ENCODE data around the gene ME3.

Gene ME3

DNA sequence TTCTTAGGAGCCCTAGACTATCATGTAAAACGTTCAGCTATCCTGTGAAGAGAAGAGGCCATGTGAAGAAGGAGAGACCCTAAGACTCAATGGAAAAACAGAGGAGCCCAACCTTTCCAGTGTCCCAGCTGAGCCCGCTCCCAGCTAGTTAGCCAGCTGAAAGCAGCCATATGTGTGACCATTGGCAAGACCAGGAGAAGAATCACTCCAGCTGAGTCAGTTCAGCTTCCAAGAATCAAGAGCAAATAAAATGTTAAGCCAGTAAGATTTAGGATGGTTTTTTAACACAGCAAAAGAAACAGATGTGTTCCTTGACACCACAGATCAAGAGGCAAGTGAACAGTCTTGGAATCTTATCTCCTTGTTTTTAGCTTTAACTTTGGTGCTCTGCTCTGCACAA is 189.7 kb downstream of the ME3 start:
- DNase-seq, result no peak

DNA sequence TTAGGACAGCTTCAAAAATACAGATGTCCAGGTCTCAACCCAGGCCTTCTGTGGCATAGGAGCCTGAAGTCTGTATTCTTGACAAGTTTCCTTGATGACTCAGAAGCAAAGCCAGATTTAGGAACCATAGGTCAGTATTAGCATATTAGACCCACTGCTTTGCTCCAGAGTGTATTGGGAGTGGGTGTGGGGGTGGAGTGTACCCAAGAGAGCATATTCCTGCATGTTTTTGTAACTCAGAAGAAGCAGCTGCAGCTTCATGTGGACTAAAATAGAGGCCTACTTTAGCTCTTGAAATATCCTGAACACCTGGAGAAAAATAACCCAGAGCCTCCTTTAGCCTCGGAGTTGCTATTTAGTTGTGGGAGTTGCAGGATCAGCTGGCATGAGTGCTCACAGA is 191.0 kb downstream of the ME3 start:
- DNase-seq, result no peak

GRCh38 chr11:86478348-86478747 is 194.1 kb downstream of the ME3 start:
- no peak for DNase-seq

GRCh38 chr11:86477495-86478155 is 194.8 kb downstream of the ME3 start:
- no peak for DNase-seq

DNA sequence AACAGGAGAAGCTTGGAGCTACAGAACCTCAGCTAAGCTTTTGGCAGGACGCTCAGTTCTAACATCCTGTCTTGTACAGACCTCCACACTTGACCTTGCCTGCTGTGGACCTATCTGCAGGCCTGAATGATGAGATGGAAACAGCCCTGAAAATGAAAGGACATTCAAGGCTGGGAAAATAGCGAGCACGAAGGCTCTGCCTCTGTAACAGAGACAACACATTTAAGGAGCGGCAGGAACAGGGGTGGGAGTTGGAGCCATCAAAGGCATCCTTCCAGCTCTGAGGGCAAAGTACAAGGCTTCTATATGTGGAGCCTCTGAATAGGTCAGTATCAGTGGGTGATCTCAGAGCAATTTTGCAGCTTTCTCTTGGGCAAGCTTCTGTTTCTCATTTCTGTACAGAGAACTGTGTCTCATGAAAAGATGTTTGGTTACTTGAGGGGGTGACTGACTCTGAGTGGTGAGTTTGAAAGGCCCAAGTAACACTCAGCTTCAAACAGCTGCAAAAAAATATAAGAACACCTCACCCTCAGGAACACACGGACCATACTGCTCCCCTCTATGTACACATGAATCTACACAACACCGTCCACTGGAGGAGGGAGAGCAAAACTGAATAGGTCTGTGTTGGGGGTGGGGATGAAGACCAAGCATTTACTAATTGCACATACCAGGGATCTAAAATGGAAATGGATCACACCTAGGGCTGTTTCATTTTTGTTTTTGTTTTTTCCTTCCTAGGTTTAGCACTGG is 196.1 kb downstream of the ME3 start:
- no peak for DNase-seq

DNA sequence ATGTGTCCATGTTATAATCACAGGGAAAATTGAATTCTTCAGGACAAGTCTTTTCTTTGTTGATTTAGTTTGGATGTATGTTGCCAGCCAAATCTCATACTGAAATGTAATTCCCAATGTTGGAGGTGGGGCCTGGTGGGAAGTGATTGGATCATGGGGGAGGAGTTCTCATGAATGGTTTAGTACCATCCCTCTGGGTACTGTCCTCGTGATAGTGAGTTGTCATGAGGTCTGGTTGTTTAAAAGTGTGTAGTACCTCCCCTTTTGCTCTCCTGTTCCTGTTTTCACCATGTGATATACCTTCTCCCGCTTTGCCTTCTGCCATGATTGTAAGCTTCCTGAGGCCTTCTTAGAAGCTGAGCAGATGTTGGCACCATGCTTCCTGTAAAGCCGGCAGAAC is 197.4 kb downstream of the ME3 start:
- no peak for DNase-seq

GRCh38 chr11:86473991-86474833 is 198.2 kb downstream of the ME3 start:
- DNase-seq, result no peak

DNA sequence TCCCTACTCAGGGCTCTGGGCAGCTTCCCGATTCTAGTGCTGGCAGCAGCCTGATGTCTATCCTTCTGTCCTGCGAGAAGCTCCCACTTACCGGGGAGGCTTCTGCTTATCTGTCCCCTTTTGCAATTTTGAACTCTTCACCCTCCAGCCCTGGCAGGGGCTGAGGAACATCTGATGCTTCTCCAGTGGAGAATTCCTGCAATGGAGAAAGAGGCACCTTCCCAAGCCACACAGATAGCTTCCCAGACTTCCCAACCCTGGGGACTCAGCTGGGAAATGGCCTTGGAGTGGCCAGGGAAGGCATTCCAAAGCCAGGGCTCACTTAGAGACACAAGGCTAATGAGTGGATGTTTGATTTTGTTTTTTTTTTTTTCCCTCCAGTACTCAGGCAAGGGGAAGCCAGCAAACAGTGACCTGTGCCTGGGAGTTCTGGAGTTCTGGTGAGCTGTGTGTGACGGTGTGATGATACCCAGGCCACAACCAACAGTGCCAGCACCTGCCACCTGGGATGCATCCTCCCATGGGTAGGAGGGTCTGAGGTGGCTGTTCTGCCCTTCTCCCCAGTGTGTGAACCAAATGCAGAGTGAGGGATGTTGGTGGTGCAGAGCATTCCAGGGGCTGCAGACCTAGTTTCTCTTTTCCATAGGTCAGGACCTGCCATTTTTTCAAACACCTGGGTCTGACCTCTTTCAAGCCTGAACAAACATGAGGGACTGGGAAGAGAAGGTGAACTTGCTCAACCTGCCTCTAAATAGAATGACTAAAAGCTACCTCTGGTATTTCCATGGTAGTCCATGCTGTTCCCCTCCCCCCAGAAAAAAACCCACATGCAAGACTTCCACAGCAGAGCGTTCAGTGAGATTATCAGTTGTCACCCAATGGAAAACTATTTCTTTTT is 202.7 kb downstream of the ME3 start:
- no peak for DNase-seq

DNA sequence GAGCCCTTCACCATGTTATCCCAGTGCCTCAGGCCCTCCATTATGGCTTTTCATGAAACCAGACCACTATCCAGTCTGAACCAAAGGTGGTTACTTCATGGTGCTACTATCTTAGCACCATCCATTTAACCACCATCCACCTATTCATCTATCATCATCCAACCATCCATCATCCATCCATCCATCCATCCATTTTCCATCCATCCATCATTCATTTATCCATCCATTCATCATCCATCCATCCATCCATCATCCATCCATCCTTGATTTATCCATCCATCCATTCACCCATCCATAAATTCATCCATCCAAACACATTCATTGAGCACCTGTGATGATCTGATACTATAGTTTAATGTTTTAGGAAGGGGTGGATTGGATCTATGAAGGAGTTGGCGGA is 204.2 kb downstream of the ME3 start:
- DNase-seq, result no peak

DNA sequence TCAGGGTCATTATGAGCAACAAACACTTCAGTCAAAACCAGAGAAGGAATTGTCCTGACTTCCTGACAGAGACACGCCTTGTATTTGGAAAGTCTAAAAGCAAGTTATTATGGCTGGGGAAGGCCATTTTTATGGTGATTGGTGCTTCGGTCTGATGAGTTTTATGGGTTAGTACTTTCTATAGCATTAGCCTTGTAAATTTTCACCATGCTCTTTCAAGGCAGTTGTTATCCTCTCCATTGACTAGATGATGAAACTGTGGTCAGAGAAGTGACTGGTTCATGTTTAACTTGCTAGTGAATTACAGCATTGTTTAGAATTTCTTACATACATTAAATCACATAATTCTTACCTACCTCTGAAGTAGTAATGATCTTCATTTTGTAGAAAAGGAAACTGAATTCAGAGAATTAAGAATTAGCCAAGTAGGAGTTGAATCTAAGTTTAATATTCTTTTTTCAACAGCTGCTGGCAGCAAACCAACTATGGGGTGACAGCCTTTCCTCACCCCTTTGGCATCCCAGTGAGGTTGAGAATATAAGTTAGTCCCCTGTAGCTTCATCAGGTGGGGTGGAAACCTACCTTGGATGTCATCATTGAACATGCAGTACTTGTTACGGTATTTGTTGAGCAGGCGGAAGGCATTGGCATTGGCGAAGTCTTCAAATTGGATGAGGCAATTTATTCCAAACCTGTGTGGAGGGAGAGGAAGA is 207.8 kb downstream of the ME3 start:
- DNase-seq, result no peak

- no peak for DNase-seq
Observed at GRCh38 chr11:86463955-86464354, 208.5 kb downstream of the ME3 start.

GRCh38 chr11:86463120-86463519 is 209.3 kb downstream of the ME3 start:
- DNase-seq, result no peak

DNA sequence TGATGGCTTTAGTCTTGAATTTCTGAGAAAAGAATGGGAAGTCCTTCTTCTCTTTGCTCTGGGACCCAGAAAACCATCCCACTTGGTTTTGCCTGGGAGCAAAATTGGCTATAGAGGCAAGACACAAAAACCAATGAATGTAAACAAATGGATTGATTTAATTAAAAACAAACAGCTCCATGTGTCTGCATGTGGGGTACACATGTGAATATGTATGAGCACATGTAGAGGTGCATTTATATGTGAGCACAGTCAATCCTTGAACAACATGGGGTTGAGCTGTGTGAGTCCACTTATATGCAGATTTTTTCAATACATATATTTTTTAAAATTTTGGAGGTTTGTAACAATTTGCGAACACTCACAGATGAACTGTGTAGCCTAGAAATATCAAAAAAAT is 210.5 kb downstream of the ME3 start:
- no peak for DNase-seq

GRCh38 chr11:86460461-86461385 is 211.7 kb downstream of the ME3 start:
- DNase-seq, result no peak

DNA sequence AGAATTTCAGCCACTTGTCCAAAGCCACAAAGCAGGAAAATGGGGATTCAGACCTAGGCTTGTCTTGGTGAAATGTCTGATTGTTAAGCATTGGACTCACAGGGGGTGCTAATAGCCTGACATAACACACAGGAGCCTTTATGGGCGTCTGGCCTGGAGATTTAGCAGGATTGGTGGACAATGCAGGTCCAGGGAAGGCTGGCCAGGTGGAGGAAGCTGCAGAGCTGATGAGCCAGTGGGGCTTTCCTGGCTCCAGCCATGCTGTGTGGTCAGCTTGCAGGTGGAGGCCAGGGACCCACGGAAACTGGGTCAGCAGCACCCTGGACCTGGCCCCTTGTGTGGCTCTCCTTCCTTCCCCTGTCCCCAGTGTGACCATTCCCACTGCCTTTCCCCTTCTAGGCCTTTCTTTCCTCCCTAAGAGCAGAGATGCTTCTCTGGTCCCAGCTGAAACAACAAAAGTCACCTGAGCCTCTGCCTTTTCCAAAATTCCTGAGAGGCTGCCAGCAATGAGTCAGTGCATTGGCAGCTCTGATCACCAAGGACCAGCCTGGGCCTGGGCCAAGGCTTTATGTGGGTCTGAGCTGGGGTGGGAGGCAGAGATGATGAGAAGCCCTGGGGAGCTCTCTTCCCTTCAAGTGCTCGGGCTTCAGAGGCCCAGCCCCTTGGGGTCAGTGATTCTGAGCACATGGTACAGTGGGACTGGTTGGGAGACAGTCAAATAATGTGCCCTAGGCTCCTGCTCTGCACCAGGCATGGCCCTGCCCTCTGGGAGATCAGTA is 212.5 kb downstream of the ME3 start:
- no peak for DNase-seq

DNA sequence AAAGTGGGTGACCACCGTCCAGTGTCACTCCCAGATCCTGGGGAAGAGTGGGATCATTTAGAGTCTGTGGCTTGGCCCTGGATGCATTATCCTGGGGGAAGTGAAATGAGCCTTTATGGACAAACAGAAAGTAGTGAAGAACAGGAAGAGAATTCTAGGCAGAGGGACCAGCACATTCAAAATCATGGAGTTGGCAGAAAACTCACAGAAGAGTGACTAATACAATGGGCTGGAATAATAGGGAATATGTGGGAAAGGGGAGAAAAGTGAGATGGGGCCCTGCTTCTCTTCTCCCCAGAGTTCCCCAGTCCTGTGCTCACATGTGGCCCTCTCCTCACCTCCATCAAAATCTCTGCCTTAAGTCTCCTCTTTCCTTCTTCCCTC is 213.4 kb downstream of the ME3 start:
- DNase-seq, result no peak

GRCh38 chr11:86458294-86459001 is 214.0 kb downstream of the ME3 start:
- no peak for DNase-seq

- DNase-seq, result peak; percentile 81
Observed at GRCh38 chr11:86456075-86456939, 216.1 kb downstream of the ME3 start.

Measured in hematopoietic multipotent progenitor cell treated with erythropoietin and hydrocortisone succinate and interleukin-3 and kit ligand, for 8 days (in vitro differentiated cells).